ENCODE data around the gene PRXL2B.
"Not testable (repeated sequence)": the region's sequence is repeated elsewhere in the genome, so short reads cannot be mapped to it uniquely, and the experiment has no call there.

PRXL2B gene

GRCh38 chr1:2564815-2565374, 21.7 kb upstream of the PRXL2B start:
- no peak for DNase-seq

DNA sequence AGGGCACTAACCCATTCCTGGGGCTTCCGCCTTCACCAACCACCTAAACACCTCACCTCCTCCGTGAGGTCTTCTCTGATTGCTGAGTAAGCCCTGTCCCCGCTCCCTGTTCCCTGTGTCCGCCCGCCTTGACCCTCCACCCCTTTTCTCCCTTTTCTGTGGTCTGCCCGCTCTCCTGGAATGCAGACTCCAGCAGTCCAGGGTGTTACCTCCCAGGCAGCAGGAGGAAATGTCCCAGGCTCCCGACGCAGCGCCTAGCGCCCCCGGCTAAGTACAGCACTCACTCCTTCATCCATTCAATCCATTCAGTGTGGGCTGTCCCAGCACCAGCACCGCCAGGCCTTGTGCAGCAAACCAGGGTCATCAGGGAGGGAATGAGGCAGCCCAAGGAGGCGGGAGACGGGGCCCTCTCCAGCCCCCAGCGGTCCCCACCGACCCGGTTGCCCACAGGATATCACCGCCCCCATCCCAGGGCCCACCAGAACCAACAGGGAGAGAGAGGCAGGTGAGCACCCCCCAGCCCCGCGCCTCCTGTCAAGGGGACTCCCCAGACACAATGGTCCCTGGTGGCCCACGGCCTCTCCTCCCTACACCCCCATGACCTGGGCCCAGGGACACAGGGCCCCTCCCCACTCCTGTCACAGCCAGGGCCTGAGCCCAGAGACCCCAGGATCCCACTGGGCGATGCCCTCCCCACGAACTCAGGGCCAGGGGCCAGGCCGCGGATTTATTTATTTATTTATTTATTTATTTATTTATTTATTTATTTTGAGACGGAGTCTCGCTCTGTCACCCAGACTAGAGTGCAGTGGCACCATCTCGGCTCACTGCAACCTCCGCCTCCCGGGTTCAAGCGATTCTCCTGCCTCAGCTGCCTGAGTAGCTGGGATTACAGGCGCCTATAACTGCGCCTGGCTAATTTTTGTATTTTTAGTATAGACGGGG, 20.2 kb upstream of the PRXL2B start:
- DNase-seq: no peak

- DNase-seq: no peak
Observed at GRCh38 chr1:2567083-2567679, 19.4 kb upstream of the PRXL2B start.

DNA sequence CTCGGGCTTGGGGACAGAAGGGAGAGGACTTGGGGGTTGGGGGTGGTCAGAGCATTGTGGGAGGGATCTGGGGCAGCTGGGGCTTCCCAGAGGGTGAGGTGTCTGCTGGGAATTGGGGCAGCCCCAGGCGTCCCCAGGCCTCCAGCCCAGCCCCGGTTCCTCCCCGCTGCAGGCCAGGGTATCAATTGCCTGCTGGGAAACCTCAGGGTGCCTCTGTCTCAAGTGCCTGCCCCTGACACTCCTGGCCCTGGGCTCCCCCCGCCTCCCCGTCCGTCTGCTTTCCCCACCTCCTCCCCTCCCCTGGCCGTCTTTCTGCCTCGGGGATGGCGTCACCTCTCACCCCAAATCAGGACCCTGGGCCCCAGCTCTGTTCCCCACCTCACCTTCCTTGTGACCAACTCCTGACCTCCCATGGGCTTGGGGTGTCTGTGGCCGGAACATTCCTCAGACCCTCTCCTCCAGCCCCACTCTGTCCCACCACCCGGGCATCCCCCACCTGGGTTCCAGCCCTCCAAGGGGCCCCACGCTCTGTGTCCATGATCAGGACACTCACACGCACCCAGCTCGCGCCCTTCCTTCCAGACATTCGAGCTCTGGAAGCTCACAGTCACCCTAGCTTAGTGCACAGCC, 18.3 kb upstream of the PRXL2B start:
- DNase-seq: not testable (repeated sequence)

DNA sequence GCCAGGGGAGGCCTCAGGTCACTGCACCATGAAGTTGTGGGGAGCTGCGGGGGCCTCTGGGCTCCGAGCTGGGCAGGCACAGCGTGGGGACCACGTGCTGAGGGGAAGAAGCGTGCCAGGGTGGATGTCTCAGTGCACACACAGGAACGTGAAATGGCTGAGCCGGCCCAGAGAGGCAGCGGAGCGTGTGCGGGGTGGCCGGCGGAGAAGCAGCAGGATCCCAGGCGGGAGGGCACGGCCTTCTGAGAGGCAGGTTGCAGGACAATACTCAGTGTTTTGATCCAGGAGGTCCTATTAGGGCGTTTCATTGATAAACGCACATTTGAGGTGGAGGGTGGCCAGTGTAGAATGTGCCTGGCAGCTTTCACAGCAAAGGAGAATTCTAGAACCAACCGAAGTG, 17.5 kb upstream of the PRXL2B start:
- no peak for DNase-seq

GRCh38 chr1:2569703-2570102, 16.9 kb upstream of the PRXL2B start:
- DNase-seq: not testable (repeated sequence)

- DNase-seq: no peak
Observed at GRCh38 chr1:2570332-2570731, 16.2 kb upstream of the PRXL2B start.

- DNase-seq: no peak
Observed at GRCh38 chr1:2571348-2571747, 15.2 kb upstream of the PRXL2B start.

DNA sequence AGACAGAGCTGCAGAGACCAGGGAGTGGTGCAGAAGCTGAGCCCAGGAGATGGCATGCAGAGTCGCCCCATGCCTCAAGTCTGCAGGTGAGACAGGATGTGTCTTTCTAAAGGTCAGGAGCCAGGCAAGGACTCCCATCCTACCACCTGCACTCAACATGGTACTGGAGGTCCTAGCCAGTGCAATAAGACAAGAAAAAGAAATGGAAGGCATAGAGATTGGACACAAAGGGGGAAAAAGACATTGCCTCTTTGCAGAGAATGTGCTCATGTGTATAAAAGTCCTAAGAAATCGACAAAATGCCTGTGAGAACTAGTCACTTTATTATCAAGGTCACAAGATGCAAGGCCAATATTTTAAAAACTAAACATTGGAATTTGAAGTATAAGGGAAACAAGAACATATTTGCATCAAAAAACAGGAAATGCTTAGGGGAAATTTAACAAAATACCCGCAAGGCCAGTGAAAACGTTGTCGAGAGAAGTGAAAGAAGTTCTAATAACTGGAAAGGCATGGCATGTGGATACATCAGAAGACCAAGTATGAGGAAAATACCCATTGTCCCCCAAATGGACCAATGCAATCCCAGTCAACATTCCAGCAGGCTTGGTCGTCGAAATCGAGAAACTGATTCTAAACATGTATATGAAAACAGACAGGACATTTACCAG, 13.2 kb upstream of the PRXL2B start:
- no peak for DNase-seq

- DNase-seq: no peak
Observed at GRCh38 chr1:2574350-2574749, 12.2 kb upstream of the PRXL2B start.

DNA sequence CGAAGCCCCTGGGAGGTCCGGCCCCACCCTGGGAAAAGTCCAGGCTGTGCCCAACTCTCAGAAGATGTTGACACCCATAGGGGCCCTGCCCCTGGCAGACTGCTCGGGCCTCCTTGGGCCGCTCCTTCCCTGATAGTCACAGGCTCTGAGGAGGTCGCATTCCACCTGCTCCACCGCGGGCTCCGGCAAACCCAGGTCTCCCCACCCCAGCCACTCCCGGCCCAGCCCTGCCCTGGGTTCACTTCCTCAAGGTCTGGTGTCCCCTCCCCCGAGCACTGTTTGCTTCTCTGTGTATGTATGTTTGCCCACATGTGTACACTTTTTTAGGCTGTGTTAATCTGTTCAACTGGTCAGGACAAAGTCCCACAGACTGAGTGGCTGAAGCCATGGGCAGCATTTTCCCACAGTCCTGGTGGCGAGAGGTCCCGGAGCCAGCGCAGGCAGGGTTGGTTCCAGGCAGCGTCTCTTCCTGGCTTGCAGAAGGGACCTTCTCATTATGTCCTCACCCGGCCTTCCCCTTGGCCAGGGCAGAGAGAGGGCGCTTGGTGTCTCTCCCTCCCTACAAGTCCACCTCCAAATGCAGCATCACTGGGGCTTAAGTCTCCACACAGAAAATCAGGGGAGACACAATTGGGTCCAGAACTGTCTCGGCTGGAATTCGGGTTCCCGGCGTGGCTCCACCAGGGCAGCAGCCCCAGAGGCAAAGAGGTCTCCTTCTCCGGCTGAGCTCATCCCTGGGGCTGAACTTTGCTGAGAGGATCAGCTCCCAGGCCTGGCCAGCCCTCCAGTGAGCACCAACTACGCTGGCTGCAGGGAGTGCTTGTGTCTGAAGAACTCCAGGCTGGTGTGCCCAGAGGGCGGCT, 10.5 kb upstream of the PRXL2B start:
- DNase-seq: no peak

DNA sequence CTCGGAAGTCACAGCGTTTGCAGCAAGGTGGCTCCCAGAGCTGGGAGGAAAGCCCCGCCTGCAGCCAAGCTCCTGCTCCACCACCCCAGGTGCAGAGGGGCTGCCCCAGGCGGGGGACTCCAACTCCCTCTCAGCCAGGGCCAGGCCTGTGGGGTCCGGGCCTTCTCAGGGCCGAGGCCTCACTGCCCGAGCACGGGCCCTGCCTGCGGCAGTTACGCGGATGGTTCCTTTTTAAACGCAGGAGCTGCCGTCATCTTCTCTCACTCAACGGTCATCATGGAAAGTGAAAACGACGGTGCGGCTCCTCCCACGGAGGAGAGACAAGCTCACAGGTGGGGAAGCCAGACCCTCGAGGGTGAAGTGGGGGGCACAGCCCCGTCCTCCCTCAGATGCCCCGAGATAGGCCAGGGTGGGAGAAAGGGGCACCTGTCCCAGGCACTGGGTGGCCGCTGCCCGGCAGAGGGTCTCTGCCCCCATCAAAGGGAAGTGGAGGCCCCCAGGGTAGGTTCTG, 9.0 kb upstream of the PRXL2B start:
- not testable (repeated sequence) for DNase-seq

DNA sequence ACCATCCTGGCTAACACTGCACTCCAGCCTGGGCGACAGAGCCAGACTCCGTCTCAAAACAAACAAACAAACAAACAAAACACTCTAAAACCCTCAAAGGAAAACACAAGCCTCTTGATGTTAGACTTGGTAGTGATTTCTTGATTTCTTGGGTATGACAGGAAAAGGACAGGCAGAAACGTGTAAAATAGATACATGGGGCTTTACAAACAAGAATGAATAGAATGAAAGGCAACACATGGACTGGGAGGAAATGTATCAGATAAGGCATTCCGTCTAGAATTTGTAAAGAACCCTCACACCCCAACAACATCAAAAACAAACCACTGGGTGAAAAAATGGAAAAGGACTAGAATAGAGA, 7.8 kb upstream of the PRXL2B start:
- no peak for DNase-seq

DNA sequence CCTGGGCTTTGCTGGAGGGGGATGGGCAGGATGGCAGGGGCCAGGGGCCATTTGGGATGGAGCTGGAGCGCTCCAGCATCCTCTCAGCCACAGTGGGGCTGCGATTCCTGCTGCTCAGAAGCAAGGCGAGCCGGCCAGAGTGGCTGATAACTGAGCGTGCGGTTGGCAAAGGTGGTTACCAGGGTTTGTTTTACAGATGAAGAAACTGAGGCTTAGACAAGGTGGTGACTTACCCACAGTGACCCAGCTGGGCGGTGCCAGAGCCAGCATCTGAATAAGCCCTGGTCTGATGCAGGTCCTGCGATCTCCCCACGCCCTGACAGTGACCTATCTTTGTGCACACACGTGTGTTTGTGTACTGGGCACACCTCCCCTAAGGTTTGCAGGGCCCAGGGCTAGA, 5.9 kb upstream of the PRXL2B start:
- no peak for DNase-seq

DNA sequence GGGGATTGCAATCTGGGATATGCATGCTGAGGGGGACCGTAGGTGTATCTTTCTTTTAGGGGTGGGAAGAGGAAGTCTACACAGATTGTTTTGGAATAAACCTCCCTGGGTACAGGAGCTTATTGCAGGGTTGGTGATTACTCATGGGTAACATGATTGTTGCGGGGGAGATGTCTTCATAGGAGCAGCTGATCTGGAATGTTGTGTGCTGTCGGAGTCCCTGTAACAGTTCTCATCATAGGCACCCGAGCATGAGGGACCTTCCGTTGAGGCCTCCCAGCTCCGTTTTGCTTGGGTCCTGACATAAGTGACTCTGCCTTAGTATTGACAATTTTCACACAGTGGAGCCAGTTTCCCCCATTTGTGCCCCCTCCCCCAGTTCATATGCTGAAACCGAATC, 4.2 kb upstream of the PRXL2B start:
- no peak for DNase-seq

DNA sequence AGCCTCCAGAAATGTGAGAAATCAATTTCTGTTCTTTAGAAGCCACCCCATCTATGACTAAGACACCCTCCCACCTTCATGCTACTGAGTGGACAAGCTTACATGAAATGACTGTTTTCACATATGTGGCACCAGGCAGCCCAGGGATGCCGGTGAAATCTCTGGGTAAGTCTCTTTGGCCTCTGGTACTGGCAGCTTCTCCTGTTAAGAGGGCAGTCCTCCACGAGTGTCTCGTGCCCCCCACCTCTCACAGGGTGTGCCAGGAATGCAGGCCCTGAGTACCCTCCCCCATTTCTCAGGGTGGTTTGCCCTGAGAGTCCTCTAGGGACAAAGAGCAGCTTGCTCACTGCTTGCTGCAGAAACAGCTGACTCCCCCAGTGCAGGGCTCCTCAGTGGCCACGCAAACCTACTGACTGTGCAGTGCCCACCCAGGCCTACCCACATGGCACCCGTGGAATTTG, 3.2 kb upstream of the PRXL2B start:
- DNase-seq: peak; percentile 16

- DNase-seq: peak; percentile 78
Observed at GRCh38 chr1:2583871-2584351, 2.7 kb upstream of the PRXL2B start.

DNA sequence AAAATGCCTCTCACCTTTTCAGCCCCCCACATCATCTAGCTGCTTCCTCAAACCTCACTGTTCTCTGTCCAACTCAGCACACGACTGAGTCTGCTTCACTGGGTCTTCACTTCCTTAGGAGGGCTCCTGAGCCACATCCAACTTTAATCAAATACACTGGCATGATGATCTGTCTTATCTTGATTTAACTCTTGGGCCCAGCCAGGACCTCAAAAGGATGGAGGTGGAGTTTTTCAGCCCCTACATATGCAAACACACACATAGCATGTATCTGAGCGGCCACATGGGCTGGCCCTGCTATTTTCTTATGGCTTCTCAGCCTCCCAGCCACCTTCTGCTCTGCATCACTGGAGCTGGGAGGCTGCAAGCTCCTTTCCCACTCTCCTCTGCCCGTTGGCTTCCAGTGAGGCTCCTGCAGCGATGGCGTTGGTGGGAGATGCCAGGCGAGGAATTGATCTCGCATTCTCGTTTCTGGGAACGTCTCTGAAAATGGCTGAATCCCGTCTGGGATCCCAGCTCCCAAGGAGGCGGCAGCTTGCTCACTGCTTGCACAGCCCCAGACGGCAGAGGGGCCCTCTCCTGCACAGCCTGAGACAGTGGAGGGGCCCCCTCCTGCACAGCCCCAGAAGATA, 1.8 kb upstream of the PRXL2B start:
- DNase-seq: no peak

DNA sequence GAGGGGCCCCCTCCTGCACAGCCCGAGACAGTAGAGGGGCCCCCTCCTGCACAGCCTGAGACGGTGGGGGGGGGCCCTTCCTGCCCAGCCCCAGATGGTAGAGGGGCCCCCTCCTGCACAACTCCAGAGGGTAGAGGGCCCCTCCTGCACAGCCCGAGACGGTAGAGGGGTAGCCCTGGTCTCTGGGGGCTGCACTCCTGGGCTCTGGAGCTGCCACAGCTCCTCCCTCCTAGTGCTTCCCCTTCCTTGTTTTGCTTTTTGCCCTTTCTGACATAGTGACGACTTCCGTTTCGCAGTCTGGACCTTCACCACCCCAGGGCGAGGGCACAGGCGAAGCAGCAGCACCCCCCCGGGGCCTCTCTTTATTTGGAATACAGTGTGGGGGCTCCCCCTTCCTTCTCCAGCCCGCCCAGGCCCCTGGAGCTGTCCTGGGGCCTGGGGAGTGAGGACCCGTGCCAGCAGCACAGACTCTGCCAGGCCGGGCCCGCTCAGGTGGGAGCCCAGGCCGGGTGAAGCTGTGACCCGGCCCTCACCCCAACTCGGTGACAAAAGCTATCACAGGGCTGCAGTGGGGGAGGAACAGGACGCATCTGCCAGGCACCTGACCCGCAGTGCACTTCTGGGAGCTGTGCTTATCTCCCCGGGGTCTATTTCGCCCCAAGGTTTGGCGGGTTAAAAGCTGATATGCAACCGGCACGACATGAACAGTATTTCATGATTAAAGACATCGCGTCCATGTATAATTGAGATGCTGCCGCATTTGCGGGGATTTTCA, 1.1 kb upstream of the PRXL2B start:
- DNase-seq: peak; percentile 56

All from DMS53 (cell line).